RWPE2 (cell line): ENCODE results near the gene GRK5.

Experiments used
- ATAC-seq: fragments of 200-7000 bp; cut with Tn5 transposase; 3 replicates; pipeline ENCODE4 v1.9.1; 2021; ENCODE audit warnings: low read depth
- DNase-seq: peaks from one replicate; pipeline ENCODE4 v3.0.0-alpha.2; 2020; ENCODE audit warnings: low spot score
- H3K27ac ChIP-seq: fragments of 450-650 bp; 2 replicates; pipeline ENCODE4 v1.5.1; 2017; ENCODE audit warnings: mild to moderate bottlenecking; ENCODE audit not compliant: poor library complexity, severe bottlenecking
- H3K27me3 ChIP-seq: fragments of 250-450 bp; sonication (Bioruptor Pico); 2 replicates; pipeline ENCODE4 v1.5.1; 2021; ENCODE audit warnings: mild to moderate bottlenecking, moderate library complexity; ENCODE audit not compliant: insufficient read depth, poor library complexity, severe bottlenecking
- H3K36me3 ChIP-seq: fragments of 250-450 bp; sonication (Bioruptor Pico); 2 replicates; pipeline ENCODE4 v1.5.1; 2020; ENCODE audit warnings: low read depth, mild to moderate bottlenecking, moderate library complexity
- H3K4me1 ChIP-seq: fragments of 250-450 bp; sonication (Bioruptor Pico); 2 replicates; pipeline ENCODE4 v1.5.1; 2021; ENCODE audit warnings: mild to moderate bottlenecking, moderate library complexity; ENCODE audit not compliant: insufficient read depth, poor library complexity, severe bottlenecking
- H3K4me3 ChIP-seq: fragments of 250-450 bp; sonication (Bioruptor Pico); 2 replicates; pipeline ENCODE4 v1.5.1; 2021; ENCODE audit warnings: mild to moderate bottlenecking, moderate library complexity; ENCODE audit not compliant: severe bottlenecking
- H3K9me3 ChIP-seq: fragments of 250-450 bp; sonication (Bioruptor Pico); 2 replicates; pipeline ENCODE4 v1.5.1; 2021; ENCODE audit warnings: mild to moderate bottlenecking, moderate library complexity; ENCODE audit not compliant: severe bottlenecking
- TF ChIP-seq, protein P1 (sequence below): fragments of 450-650 bp; IDR thresholded peaks from one replicate; pipeline ENCODE4 v1.5.1; 2017; ENCODE audit warnings: mild to moderate bottlenecking, moderate library complexity; ENCODE audit not compliant: poor library complexity, severe bottlenecking

GRK5 gene

GRCh38 chr10:119449760-119450461 is 242.5 kb downstream of the GRK5 start:
- ATAC-seq (no peak), DNase-seq (no peak)
- Histone ChIP-seq H3K4me3 (no peak overlapping the region), H3K36me3 (no peaks in the 10 kb centered on the region), H3K4me1 (no peaks in the 10 kb centered on the region), H3K9me3 (no peaks in the 10 kb centered on the region), H3K27me3 (no peaks in the 10 kb centered on the region), H3K27ac (no peak overlapping the region)
- TF ChIP-seq, protein P1, sequence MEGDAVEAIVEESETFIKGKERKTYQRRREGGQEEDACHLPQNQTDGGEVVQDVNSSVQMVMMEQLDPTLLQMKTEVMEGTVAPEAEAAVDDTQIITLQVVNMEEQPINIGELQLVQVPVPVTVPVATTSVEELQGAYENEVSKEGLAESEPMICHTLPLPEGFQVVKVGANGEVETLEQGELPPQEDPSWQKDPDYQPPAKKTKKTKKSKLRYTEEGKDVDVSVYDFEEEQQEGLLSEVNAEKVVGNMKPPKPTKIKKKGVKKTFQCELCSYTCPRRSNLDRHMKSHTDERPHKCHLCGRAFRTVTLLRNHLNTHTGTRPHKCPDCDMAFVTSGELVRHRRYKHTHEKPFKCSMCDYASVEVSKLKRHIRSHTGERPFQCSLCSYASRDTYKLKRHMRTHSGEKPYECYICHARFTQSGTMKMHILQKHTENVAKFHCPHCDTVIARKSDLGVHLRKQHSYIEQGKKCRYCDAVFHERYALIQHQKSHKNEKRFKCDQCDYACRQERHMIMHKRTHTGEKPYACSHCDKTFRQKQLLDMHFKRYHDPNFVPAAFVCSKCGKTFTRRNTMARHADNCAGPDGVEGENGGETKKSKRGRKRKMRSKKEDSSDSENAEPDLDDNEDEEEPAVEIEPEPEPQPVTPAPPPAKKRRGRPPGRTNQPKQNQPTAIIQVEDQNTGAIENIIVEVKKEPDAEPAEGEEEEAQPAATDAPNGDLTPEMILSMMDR: no peak

- Histone ChIP-seq H3K4me3 (no peak overlapping the region), H3K9me3 (no peaks in the 10 kb centered on the region), H3K27ac (no peak overlapping the region), H3K27me3 (no peaks in the 10 kb centered on the region), H3K4me1 (no peaks in the 10 kb centered on the region), H3K36me3 (no peaks in the 10 kb centered on the region)
- DNase-seq: no peak
- TF ChIP-seq, protein P1: no peak
- no peak for ATAC-seq
These were observed 243.4 kb downstream of the GRK5 start for GRCh38 chr10:119450606-119451299.

DNA sequence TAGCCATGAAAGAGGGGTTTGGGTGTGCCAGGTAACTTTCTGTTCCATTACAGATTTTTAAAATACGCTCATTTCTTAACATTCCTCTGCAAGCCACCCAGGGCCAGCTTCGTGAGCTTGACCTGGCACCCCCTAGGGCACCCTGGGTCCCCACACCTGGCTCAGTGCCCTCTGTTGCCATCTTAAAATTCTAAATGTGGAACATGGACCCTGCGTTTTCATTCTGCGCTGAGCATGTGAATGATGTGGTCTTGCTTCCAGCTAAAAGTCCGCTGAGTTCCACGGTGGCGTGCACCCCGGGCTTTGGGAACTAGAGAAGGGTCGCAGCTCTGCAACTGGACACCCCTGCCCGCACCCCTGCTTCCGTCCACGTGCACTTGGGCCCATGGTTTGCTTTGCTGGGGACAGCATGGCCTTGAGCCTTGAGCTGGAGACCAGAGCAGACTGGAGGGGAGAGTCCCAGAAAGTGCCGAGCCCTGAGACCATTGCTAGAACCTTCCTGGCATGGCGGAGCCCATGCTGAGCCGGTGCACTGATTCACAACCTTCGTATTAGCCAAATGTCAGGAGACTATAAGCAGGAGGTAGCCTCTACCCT is 244.0 kb downstream of the GRK5 start:
- no peak overlapping the region for H3K4me3 ChIP-seq
- no peaks in the 10 kb centered on the region for H3K9me3 ChIP-seq
- H3K27ac ChIP-seq: no peak overlapping the region
- no peak for DNase-seq
- no peaks in the 10 kb centered on the region for H3K4me1 ChIP-seq
- ATAC-seq: no peak
- H3K27me3 ChIP-seq: no peaks in the 10 kb centered on the region
- TF ChIP-seq, protein P1: no peak
- H3K36me3 ChIP-seq: no peaks in the 10 kb centered on the region

- no peak overlapping the region for H3K27ac ChIP-seq
- no peaks in the 10 kb centered on the region for H3K27me3 ChIP-seq
- no peaks in the 10 kb centered on the region for H3K36me3 ChIP-seq
- no peak overlapping the region for H3K4me3 ChIP-seq
- ATAC-seq: no peak
- H3K4me1 ChIP-seq: no peaks in the 10 kb centered on the region
- H3K9me3 ChIP-seq: no peaks in the 10 kb centered on the region
- TF ChIP-seq, protein P1: no peak
- DNase-seq: no peak
These were observed 245.0 kb downstream of the GRK5 start for GRCh38 chr10:119452396-119452795.
